ENCODE measurements around the gene R3HDM2.
"Not testable (repeated sequence)": the region's sequence is repeated elsewhere in the genome, so short reads cannot be mapped to it uniquely, and the experiment has no call there.

The R3HDM2 gene

GRCh38 chr12:57452937-57453509 is 22.2 kb upstream of the R3HDM2 start:
- peak; percentile 54 for DNase-seq (ENCODE audit: low read depth)

GRCh38 chr12:57452181-57452936 is 21.5 kb upstream of the R3HDM2 start:
- DNase-seq (ENCODE audit: low read depth): peak; percentile 42

- no peak for DNase-seq (ENCODE audit: low read depth)
These were observed 20.5 kb upstream of the R3HDM2 start for GRCh38 chr12:57451233-57451778.

- DNase-seq (ENCODE audit: low read depth): no peak
These were observed 19.2 kb upstream of the R3HDM2 start for GRCh38 chr12:57450057-57450456.

- DNase-seq (ENCODE audit: low read depth): no peak
These were observed 18.5 kb upstream of the R3HDM2 start for GRCh38 chr12:57449375-57449774.

- DNase-seq (ENCODE audit: low read depth): no peak
These were observed 17.8 kb upstream of the R3HDM2 start for GRCh38 chr12:57448669-57449068.

GRCh38 chr12:57446292-57446960 is 15.6 kb upstream of the R3HDM2 start:
- no peak for DNase-seq (ENCODE audit: low read depth)

GRCh38 chr12:57444744-57445143 is 13.9 kb upstream of the R3HDM2 start:
- DNase-seq (ENCODE audit: low read depth): no peak

- not testable (repeated sequence) for DNase-seq (ENCODE audit: low read depth)
These were observed 13.5 kb upstream of the R3HDM2 start for GRCh38 chr12:57444337-57444736.

- no peak for DNase-seq (ENCODE audit: low read depth)
These were observed 11.1 kb upstream of the R3HDM2 start for GRCh38 chr12:57441846-57442427.

GRCh38 chr12:57441393-57441792 is 10.6 kb upstream of the R3HDM2 start:
- DNase-seq (ENCODE audit: low read depth): not testable (repeated sequence)

GRCh38 chr12:57439762-57440266 is 9.0 kb upstream of the R3HDM2 start:
- DNase-seq (ENCODE audit: low read depth): no peak

- no peak for DNase-seq (ENCODE audit: low read depth)
These were observed 7.6 kb upstream of the R3HDM2 start for GRCh38 chr12:57438400-57438799.

GRCh38 chr12:57435293-57435692 is 4.5 kb upstream of the R3HDM2 start:
- no peak for DNase-seq (ENCODE audit: low read depth)

GRCh38 chr12:57434517-57435223 is 3.8 kb upstream of the R3HDM2 start, which contains the start of gene INHBC:
INHBC (plus strand) TSS chr12:57434784; CDS start chr12:57434887, 103 bp downstream.
- no peak for DNase-seq (ENCODE audit: low read depth)

- DNase-seq (ENCODE audit: low read depth): no peak
These were observed 2.5 kb upstream of the R3HDM2 start for GRCh38 chr12:57433370-57433769.

GRCh38 chr12:57431654-57432188 is 878 bp upstream of the R3HDM2 start:
- DNase-seq (ENCODE audit: low read depth): no peak

- peak; percentile 14 for DNase-seq (ENCODE audit: low read depth)
These were observed 522 bp downstream of the R3HDM2 start for GRCh38 chr12:57430112-57430930.

GRCh38 chr12:57429473-57430111 is 1.3 kb downstream of the R3HDM2 start:
- no peak for DNase-seq (ENCODE audit: low read depth)

GRCh38 chr12:57428965-57429364 is 1.9 kb downstream of the R3HDM2 start:
- DNase-seq (ENCODE audit: low read depth): no peak
